GM18520 (cell line): ENCODE results near the gene ACER3.
"Not testable (repeated sequence)": the region's sequence is repeated elsewhere in the genome, so short reads cannot be mapped to it uniquely, and the experiment has no call there.

Experiments used
- ATAC-seq: cut with Tn5 transposase; IDR thresholded peaks from one replicate; pipeline ENCODE4 v1.9.1; 2021; ENCODE audit not compliant: unreplicated experiment

ACER3 gene

GRCh38 chr11:76987203-76987602 is 126.5 kb downstream of the ACER3 start:
- no peak for ATAC-seq

DNA sequence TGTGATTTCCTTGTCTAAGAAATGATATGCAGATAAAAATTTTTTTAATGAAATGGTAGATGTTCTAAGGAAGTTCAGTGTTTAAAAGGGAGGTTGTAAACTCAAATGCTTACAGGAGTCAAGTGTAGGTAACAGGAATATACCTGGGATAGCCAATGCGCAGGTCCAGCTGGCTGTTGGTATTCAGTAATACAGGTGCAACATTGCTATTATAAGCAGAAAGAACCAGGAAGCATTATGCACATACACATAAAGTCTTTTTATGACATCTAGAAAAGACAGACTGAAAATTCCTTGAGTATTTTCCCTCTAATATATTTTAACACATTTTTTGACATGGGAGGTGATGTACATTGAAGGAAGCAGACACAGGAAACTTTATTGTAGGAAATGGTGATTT is 129.9 kb downstream of the ACER3 start:
- no peak for ATAC-seq

- ATAC-seq = no peak
These were observed 134.4 kb downstream of the ACER3 start for GRCh38 chr11:76995081-76995576.

- no peak for ATAC-seq
These were observed 136.8 kb downstream of the ACER3 start for GRCh38 chr11:76997512-76997911.

DNA sequence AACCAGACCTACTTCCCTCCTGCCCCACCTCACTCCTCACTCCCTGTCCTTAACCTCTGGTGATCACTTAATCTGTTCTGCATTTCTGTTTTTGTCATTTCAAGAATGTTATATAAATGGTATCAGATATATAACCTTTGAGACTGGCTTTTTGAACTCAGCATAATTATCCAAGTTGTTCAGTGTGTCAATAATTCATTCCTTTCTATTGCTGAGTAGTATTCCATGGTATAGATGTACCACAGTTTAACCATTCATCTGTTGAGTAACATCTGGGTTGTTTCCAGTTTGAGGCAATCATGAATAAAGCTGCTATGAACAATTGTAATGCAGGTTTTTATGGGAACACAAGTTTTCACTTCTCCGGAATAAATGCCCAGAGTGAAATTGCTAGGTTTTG is 138.9 kb downstream of the ACER3 start:
- ATAC-seq = no peak

GRCh38 chr11:77001613-77002012 is 140.9 kb downstream of the ACER3 start:
- ATAC-seq = no peak

DNA sequence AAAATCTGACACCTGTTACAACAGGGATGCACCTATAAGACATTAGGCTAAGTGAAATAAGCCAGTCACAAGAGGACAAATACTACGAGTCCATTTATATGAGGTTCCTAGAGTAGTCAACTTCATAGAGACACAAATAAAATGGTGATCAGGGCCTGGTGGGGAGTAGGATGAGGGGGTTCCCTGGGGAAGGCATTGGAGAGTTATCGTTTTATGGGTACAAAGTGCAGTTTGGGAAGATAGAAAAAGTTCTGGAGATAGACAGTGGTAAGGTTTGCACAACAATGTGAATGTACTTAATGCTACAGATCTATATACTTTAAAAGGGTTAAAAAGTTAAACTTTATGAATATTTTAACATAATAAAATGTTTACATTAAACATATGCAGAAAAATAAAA is 142.1 kb downstream of the ACER3 start:
- no peak for ATAC-seq

GRCh38 chr11:77003963-77004362 is 143.2 kb downstream of the ACER3 start:
- no peak for ATAC-seq

DNA sequence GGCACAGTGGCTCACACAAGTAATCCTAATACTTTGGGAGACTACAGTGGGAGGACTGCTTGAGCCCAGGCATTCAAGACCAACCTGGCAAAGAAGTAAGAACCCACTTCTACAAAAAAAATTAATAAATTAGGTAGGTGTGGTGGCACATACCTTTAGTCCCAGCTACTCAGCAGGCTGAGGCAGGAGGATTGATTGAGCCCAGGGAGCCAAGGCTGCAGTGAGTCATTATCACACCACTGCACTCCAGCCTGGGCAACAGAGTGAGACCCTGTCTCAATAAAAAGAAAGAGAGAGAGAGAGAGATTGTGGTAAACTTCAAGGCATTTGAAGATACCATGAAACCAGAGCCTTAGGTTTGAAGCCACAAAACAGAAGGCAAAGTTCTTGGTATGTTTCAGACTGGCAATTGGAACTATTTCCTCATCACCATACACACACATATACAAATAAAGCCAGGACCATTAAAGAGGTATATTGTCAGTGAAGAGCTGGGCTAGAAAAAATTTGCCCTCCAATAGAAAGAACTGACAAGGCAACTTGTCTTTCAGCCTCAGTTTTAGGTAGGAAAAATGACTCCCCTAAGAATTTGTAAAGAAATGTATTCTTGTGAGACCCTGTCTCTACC is 148.9 kb downstream of the ACER3 start:
- no peak for ATAC-seq

GRCh38 chr11:77014669-77015068 is 154.0 kb downstream of the ACER3 start:
- ATAC-seq = no peak

GRCh38 chr11:77018396-77018924 is 157.7 kb downstream of the ACER3 start:
- not testable (repeated sequence) for ATAC-seq

- no peak for ATAC-seq
These were observed 159.4 kb downstream of the ACER3 start for GRCh38 chr11:77019976-77020595.

DNA sequence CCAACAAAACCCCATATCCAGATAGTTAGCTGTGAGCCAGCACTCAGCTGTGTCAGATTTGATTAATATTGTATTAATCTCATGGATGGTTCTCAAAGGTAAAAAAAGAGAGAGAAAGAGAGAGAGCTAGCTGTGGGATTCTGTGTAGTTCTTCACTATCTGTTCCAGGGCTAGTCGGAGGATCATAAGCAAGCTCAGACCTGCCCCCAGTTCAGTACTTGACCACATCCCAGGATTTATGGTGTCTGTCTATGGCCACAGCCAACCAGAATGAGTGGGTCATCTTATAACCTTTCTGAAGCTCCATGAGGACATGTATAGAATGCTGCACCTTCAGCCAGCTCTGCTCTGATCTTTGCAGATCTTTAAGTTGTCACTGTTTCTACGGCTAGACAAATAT is 160.0 kb downstream of the ACER3 start:
- no peak for ATAC-seq

DNA sequence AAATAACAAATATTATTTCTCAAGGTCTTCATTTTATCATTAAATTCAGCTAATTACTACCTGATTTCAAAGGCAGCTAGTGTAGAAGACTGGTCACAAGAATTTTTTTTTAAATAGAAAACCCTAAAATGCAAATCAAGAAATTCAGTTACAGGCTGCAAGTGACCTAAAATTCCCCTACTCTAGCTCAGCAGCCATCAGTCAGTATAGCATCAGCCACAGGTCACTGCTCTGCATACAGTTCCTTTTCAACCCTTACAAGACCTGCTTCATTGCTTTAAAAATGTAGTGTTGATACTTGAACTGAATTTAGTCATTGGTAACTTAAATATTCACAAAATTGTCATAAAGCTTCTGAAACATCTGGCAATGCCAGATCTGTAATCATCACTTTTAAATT is 164.0 kb downstream of the ACER3 start:
- ATAC-seq = no peak

- no peak for ATAC-seq
These were observed 165.5 kb downstream of the ACER3 start for GRCh38 chr11:77026221-77026620.

- ATAC-seq = no peak
These were observed 166.0 kb downstream of the ACER3 start for GRCh38 chr11:77026743-77027142.

DNA sequence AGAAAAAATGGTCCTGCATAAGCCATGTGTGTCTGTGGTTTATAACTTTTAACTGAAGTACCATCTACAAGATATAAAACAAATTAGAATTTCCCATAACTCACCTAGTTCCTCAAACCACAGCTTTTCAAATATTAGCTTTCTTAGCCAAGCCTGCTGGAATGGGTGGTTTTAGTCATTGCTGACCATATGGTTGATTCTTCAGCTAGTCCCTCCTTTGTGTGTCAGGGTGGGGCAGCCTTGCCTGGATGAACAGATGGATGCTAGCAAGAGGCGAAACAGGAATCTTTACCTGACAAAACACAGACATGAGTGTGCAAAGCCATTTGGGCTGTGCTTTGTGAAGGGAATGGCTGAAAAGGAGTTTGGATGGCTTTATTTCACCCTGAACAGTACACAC is 166.6 kb downstream of the ACER3 start:
- ATAC-seq = no peak

DNA sequence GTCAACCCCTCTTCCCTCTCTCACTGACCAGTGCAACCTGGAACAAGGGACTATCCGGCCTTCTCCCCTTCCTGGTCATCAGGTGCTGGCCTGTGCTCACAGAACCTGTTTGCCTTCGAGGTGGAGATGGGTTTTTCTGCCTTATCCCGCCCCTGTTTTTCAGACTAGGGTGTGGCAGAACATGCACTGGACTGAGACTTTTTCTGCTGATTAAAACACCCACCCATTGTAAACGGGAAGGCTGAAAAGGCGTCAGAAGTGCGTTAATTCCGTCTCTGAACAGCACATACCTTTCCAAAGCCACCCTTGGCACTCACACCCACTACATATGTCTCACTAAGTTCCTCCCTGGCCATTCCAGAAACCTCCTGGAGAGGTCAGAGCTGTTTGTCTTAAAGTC is 169.1 kb downstream of the ACER3 start:
- ATAC-seq = no peak

DNA sequence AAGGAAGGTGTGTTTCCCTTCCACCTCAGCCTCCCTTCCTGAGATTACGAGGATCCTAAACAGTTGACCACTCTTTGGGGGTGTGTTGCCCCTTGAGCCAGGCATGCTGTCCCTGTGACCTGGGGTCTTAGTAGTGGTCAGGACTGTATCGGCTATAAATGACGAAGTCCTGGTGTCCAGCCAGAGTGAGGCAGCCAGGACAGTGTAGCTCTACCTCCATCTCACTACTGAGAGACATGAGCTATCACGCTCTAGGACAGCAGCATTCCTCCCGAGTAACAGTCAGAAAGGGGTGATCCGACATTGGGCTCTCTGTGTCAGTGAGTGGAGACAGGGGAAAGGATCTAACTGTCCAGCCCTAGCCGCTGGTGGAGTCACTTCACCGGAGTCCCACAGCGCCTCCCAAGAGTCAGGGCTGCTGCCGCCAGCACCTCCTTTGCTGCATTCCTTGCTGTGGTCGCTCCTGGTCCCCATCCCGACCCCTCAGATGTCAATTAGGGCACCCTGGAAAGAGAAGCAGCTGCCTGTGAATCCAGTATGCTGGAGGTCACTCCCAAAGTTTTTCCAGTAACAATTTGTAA is 170.2 kb downstream of the ACER3 start:
- ATAC-seq = no peak

DNA sequence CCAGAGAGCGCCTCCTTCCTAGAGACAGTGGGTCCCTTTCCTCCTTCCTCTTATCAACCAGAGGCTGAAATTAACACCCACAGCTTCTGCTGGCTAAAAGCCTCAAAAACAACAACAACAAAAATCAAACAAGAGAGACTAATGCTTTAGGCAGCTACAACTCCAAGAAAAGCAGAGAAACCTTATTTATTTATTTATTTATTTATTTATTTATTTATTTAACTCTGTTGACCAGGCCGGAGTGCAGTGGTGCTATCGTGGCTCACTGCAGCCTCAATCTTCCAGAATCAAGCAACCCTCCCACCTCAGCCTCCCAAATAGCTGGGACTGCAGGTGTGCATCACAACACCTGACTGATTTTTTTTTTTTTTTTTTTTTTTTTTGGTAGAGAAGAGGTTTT is 170.9 kb downstream of the ACER3 start:
- no peak for ATAC-seq

DNA sequence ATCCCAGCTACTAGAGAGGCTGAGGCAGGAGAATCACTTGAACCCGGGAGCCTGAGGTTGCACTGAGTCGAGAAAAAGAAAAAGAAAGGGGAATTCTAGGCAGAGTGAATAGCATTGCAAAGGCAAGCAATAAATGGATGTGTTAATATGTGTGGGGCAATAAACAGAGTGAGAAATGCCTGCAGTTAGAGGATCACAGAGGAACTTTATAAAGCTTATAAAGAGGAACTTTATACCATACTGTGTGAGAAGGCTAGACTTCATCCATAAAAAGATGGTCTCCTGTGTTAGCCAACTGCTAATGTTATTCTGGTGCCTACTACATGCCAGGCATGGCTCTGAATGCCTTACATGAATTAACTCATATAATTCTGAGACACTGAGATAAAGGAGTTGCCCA is 174.3 kb downstream of the ACER3 start:
- no peak for ATAC-seq

- ATAC-seq = no peak
These were observed 174.9 kb downstream of the ACER3 start for GRCh38 chr11:77035580-77035979.
